Subcutaneous adipose tissue (tissue), 4 donors: Measurements from ENCODE around the gene FIGNL2. TPM values are rescaled to one million over a fixed set of nuclear protein-coding genes. Genes with fewer than 3 reads are reported as not detected.

Source experiments
- CTCF ChIP-seq: fragments of 450-650 bp; IDR thresholded peaks from one replicate; pipeline ENCODE4 v1.5.1; 2016; ENCODE audit warnings: low read depth, mild to moderate bottlenecking, control low read depth, antibody characterized with exemption, moderate library complexity
- total RNA-seq, 4 donors: library from RNA; depleted of rRNA; stranded (reverse); fragments of >200 nt; gene quantifications; one replicate each; pipeline ENCODE4 v1.1.0, GENCODE V29; 2016

FIGNL2 gene
- total RNA-seq, 4 donors from 2014 or later, result 0.16 to 1.1 (median 0.37) TPM

- no peak for TF ChIP-seq CTCF
Measured at GRCh38 chr12:51821440-51822260, 26.9 kb downstream of the FIGNL2 start.

- TF ChIP-seq CTCF, result no peak
Measured at GRCh38 chr12:51820526-51821439, 27.7 kb downstream of the FIGNL2 start.

GRCh38 chr12:51819736-51820525 lies 28.6 kb downstream of the FIGNL2 start:
- no peak for TF ChIP-seq CTCF

GRCh38 chr12:51818566-51819300 lies 29.8 kb downstream of the FIGNL2 start:
- TF ChIP-seq CTCF, result no peak

GRCh38 chr12:51818086-51818485 lies 30.4 kb downstream of the FIGNL2 start:
- TF ChIP-seq CTCF, result no peak

- TF ChIP-seq CTCF, result no peak
Measured at GRCh38 chr12:51817027-51817953, 31.2 kb downstream of the FIGNL2 start.
